ENCODE measurements around the gene MPV17L. TPM values are rescaled to one million over a fixed set of nuclear protein-coding genes. Genes with fewer than 3 reads are reported as not detected.
"Not testable (repeated sequence)": the region's sequence is repeated elsewhere in the genome, so short reads cannot be mapped to it uniquely, and the experiment has no call there.

MPV17L gene
- 1 to 10 TPM in 11 of 12 donors, not detected in 1; 1.3 to 7.9 (median 2.7) TPM for polyA plus RNA-seq (ENCODE audit: insufficient read length in 12 of 12)
- long read RNA-seq, donor 1, full-length matches to known transcripts = 5 of 5 reads
- long read RNA-seq, donor 1, partial matches to known transcripts = 0 of 5 reads
- long read RNA-seq, donor 1, other reads (novel, unspliced or antisense) = 0 of 5 reads
- long read RNA-seq, donor 2, partial matches to known transcripts = 0 of 1 reads
- long read RNA-seq, donor 2, other reads (novel, unspliced or antisense) = 0 of 1 reads
- long read RNA-seq, donor 3, full-length matches to known transcripts = 2 of 2 reads
- long read RNA-seq, donor 3, partial matches to known transcripts = 0 of 2 reads
- long read RNA-seq, donor 3, other reads (novel, unspliced or antisense) = 0 of 2 reads
- long read RNA-seq, donor 4 = 0 reads
- long read RNA-seq, donor 5, partial matches to known transcripts = 0 of 1 reads
- long read RNA-seq, donor 5, other reads (novel, unspliced or antisense) = 0 of 1 reads
- long read RNA-seq, donor 6 = 0 reads
- long read RNA-seq, donor 7 = 0 reads
- long read RNA-seq, donor 8, partial matches to known transcripts = 0 of 1 reads
- long read RNA-seq, donor 8, other reads (novel, unspliced or antisense) = 0 of 1 reads
- long read RNA-seq, donor 9 = 0 reads
- long read RNA-seq, donor 10 = 0 reads
- long read RNA-seq, donor 11, full-length matches to known transcripts = 2 of 2 reads
- long read RNA-seq, donor 11, partial matches to known transcripts = 0 of 2 reads
- long read RNA-seq, donor 11, other reads (novel, unspliced or antisense) = 0 of 2 reads

GRCh38 chr16:15395631-15396508 lies at the start of gene MPV17L:
MPV17L (plus strand) TSS chr16:15395754; CDS start chr16:15395898, 144 bp downstream.
- peak; percentile 16 for DNase-seq

DNA sequence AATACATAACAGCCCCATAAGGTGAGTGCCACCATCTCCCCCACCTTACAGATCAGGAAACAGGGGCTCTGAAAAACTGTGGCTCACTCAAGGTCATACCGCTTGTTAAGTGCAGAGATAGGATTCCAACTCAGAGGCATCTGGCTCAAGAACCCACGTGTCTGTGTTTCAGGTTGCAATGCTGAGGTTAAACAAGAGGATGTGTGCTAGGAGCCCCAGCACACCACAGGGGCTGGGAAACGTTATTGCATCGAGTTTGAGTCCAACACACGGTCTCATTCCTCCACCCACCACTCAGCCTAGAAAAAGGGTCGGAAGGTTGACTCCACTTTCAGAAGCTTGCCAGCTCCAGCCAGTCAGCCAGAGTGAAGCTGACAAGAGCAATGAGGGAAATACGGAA lies 46.8 kb upstream of the MPV17L start:
- not testable (repeated sequence) for DNase-seq

GRCh38 chr16:15351251-15351650 lies 44.3 kb upstream of the MPV17L start:
- DNase-seq = not testable (repeated sequence)

GRCh38 chr16:15351745-15352144 lies 43.8 kb upstream of the MPV17L start:
- not testable (repeated sequence) for DNase-seq

- DNase-seq = not testable (repeated sequence)
These were observed 42.7 kb upstream of the MPV17L start for GRCh38 chr16:15352852-15353251.

GRCh38 chr16:15354846-15355245 lies 40.7 kb upstream of the MPV17L start:
- DNase-seq = not testable (repeated sequence)

GRCh38 chr16:15357495-15357894 lies 38.1 kb upstream of the MPV17L start:
- DNase-seq = not testable (repeated sequence)

- not testable (repeated sequence) for DNase-seq
These were observed 17.4 kb upstream of the MPV17L start, which contains the start of gene NPIPA5 for GRCh38 chr16:15378194-15378593. NPIPA5 (minus strand) TSS chr16:15378294; CDS start chr16:15378294, 0 bp downstream.

DNA sequence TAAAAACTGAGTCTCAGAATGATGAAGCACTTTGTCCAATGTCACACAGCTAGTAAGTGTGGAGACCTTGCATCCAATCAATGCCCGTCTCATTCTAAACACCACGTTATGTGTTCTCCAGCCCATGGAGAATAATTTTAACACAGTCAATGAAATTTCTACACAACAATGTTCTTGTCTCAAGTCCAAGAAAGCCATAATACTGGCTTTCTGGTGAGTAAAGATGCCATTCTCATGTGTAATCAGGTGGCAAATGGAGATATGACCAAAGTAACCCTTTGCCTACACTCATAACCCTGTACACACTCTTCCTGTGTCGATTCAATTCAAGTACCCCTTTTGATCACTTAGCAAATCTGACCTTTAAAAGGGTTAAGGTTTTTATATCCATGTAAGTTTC lies 12.7 kb upstream of the MPV17L start:
- DNase-seq = not testable (repeated sequence)

- not testable (repeated sequence) for DNase-seq
These were observed 7.5 kb upstream of the MPV17L start for GRCh38 chr16:15388060-15388459.

DNA sequence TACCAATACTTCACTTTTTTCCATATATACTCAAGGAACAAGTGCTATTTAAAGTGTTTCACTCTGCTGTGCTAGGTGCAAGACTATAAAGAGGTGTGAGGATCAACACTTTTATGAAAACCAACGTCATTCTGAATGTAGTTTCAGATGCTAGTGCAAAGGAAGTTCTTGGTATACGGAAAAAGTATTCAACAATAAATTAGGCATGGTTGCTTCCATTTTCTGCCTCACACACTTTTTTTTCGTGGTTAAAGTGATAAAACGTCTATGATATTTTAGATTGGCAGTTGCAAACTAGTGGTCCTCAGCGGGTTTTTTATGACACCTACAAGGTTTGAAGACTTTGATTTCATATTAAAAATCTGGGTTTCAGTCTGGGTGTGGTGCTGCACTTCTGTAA lies 5.6 kb upstream of the MPV17L start:
- DNase-seq = not testable (repeated sequence)

DNA sequence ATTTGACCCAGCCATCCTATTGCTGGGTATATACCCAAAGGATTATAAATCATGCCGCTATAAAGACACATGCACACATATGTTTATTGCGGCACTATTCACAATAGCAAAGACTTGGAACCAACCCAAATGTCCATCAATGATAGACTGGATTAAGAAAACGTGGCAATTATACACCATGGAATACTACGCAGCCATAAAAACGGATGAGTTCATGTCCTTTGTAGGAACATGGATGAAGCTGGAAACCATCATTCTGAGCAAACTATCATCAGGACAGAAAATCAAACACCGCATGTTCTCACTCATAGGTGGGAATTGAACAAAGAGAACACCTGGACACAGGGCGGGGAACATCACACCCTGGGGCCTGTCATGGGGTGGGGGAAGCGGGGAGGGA lies 2.5 kb upstream of the MPV17L start:
- DNase-seq = not testable (repeated sequence)

GRCh38 chr16:15396509-15396829 lies 915 bp downstream of the MPV17L start:
- not testable (repeated sequence) for DNase-seq

- no peak for DNase-seq
These were observed 1.5 kb downstream of the MPV17L start for GRCh38 chr16:15396948-15397594.

DNA sequence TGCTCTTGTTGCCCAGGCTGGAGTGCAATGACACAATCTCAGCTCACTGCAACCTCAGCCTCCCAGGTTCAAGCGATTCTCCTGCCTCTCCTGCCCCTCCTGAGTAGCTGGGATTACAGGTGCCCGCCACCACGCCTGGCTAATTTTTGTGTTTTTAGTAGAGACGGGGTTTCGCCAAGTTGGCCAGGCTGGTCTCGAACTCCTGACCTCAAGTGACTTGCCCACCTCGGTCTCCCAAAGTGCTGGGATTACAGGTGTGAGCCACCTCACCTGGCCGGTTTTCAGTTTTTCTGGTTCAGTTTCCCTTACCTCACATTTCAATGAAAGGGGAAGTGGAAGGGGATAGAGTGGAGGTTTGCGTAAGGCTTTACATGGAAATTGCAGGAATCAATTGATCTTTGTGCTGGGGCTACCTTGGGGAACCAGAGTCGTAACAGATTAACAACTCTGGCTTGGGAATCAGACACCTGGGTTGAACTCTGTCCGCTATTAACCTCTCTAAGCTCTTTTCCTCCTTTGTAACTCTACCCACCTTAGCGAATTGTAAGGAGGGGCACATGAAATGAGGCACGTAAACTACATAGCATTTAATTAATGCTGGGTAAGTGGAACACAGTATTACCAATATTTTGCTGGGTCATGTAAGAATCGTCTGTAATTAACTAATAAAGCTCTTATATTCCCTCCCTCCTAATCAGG lies 3.2 kb downstream of the MPV17L start:
- DNase-seq = no peak

DNA sequence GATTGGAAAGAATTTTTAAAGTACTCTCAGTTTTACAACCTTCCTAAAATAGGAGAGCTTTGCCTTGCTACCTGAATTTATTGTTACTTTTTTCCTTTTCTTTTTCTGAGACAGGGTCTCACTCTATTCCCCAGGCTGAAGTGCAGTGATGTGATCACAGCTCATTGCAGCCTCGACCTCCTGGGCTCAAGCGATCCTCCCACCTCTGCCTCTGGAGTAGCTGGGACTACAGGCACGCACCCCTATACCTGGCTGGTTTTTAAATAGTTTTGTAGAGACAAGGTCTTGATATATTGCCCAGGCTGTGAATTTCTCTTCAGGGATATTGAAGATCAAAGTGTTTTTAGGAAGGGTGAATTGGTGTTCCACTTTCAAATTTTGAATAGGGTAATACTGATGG lies 3.8 kb downstream of the MPV17L start:
- no peak for DNase-seq

DNA sequence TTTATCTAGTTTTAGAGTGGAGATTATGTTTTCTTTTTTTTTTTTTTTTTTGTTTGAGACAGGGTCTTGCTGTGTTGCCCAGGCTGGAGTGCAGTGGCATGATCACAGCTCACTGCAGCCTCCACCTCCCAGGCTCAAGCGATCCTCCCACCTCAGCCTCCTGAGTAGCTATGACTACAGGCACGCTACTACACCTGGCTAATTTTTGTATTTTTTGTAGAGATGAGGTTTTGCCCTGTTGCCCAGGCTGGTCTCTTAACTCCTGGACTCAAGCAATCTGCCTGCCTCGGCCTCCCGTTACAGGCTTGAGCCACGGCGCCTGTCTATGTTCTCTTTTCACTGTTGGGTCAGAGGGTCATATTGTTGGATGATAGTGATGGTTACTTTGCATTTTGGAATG lies 4.8 kb downstream of the MPV17L start:
- not testable (repeated sequence) for DNase-seq

DNA sequence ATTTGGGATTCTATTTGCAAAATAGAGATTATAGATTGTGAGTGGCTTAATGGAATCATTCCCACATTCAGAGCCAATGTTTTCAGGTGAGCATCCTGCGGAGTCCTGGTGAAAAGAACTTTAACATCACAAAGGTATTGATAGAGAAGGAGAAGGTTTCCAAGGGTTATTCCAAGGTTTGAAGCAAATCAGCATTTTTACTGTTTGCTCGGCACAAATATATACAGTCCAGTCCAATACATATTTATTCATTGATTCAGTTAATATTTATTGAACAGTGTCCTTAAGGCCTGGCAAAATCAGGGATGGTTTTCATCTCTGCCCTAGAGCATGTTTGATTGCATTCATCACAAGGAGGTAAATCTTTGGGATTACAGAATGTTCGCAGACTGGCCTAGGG lies 6.4 kb downstream of the MPV17L start:
- DNase-seq = no peak

- DNase-seq = no peak
These were observed 7.9 kb downstream of the MPV17L start for GRCh38 chr16:15403392-15403995.

- DNase-seq = not testable (repeated sequence)
These were observed 8.5 kb downstream of the MPV17L start for GRCh38 chr16:15404091-15404490.

Measured in muscle of arm (tissue), 14 donors.